BJ (cell line): ENCODE data around the gene CACNA2D3. TPM values are rescaled to one million over a fixed set of nuclear protein-coding genes. Genes with fewer than 3 reads are reported as not detected.

Experiments
- CTCF ChIA-PET: fragments of 350-600 bp; formaldehyde crosslinking; extraction: SDS; loops from one replicate; lab custom pipeline; 2021; ENCODE audit warnings: antibody characterized with exemption, inconsistent platforms; lab: Yijun Ruan, JAX
- POLR2A ChIA-PET: fragments of 300-600 bp; sonication (Branson Sonifier 250); formaldehyde crosslinking; extraction: SDS; loops from one replicate; lab custom pipeline; 2021; ENCODE audit warnings: antibody characterized with exemption; lab: Charles Lee
- DNase-seq: peaks from one replicate; pipeline ENCODE4 v3.0.0-alpha.2; 2011; ENCODE audit warnings: low read depth
- H3K27me3 ChIP-seq: 2 replicates; pipeline ENCODE4 v1.6.0; 2011; ENCODE audit warnings: low read length; ENCODE audit not compliant: control insufficient read depth, insufficient read depth
- H3K36me3 ChIP-seq: 2 replicates; pipeline ENCODE4 v1.5.1; 2011; ENCODE audit warnings: low read length; ENCODE audit not compliant: control insufficient read depth, insufficient read depth
- H3K4me3 ChIP-seq: 2 replicates; pipeline ENCODE4 v1.5.1; 2011; ENCODE audit warnings: low read depth, mild to moderate bottlenecking, control low read depth, low read length
- CTCF ChIP-seq: IDR thresholded peaks from 2 replicates; pipeline ENCODE4 v1.5.1; 2011; ENCODE audit warnings: low read depth, mild to moderate bottlenecking, control low read depth, inconsistent platforms, low read length, moderate library complexity; ENCODE audit not compliant: insufficient read depth
- polyA plus RNA-seq: library from polyadenylated mRNA; depleted of rRNA; stranded (reverse); fragments of >200 nt; gene quantifications from 2 replicates; pipeline ENCODE4 v1.2.3, GENCODE V29; 2011

The CACNA2D3 gene
- polyA plus RNA-seq, 1 experiment = 0.56 TPM

GRCh38 chr3:55017876-55018275 lies 895.5 kb downstream of the CACNA2D3 start:
- CTCF ChIA-PET = no interaction called here
- no peak for DNase-seq
- no peak for TF ChIP-seq CTCF
- H3K36me3 ChIP-seq = no peaks in the 10 kb centered on the region
- POLR2A ChIA-PET = no interaction called here
- no peaks in the 10 kb centered on the region for H3K27me3 ChIP-seq
- H3K4me3 ChIP-seq = no peak overlapping the region

GRCh38 chr3:55030938-55031337 lies 908.6 kb downstream of the CACNA2D3 start:
- DNase-seq = no peak
- CTCF ChIA-PET = interaction anchor here (1.1 kb wide), 1 partner anchor 135 kb away, joined by 3 read pairs; no protein-coding TSS in a partner anchor
- no peak for TF ChIP-seq CTCF
- no peak overlapping the region for H3K4me3 ChIP-seq
- POLR2A ChIA-PET = no interaction called here
- no peaks in the 10 kb centered on the region for H3K36me3 ChIP-seq
- H3K27me3 ChIP-seq = no peaks in the 10 kb centered on the region; the same call in 1 of the 2 replicates

- CTCF ChIA-PET = no interaction called here
- no peak for DNase-seq
- H3K27me3 ChIP-seq = no peaks in the 10 kb centered on the region
- no peaks in the 10 kb centered on the region for H3K36me3 ChIP-seq
- no peak for TF ChIP-seq CTCF
- H3K4me3 ChIP-seq = no peak overlapping the region
- POLR2A ChIA-PET = no interaction called here
These were observed 914.7 kb downstream of the CACNA2D3 start for GRCh38 chr3:55036883-55037577.

GRCh38 chr3:55042591-55042990 lies 920.2 kb downstream of the CACNA2D3 start:
- no peak for TF ChIP-seq CTCF
- Histone ChIP-seq H3K27me3 (no peaks in the 10 kb centered on the region), H3K36me3 (no peaks in the 10 kb centered on the region), H3K4me3 (no peak overlapping the region)
- DNase-seq = no peak
- POLR2A ChIA-PET = no interaction called here
- CTCF ChIA-PET = interaction anchor here (0.9 kb wide), 1 partner anchor 1260 kb away, joined by 3 read pairs; no protein-coding TSS in a partner anchor

GRCh38 chr3:55044486-55044885 lies 922.1 kb downstream of the CACNA2D3 start:
- Histone ChIP-seq H3K27me3 (no peaks in the 10 kb centered on the region), H3K4me3 (no peak overlapping the region), H3K36me3 (no peaks in the 10 kb centered on the region)
- no peak for TF ChIP-seq CTCF
- ChIA-PET POLR2A (no interaction called here), CTCF (no interaction called here)
- DNase-seq = no peak
